A549 (cell line): ENCODE measurements around the gene CCDC12.

Experiments
- KDM1A ChIP-seq: fragments of 200-600 bp; sonication (generic); IDR thresholded peaks from 2 replicates; pipeline ENCODE4 v1.6.1; 2016; ENCODE audit warnings: low read depth, mild to moderate bottlenecking
- TF ChIP-seq, protein P1 (sequence below): fragments of >200 bp; sonication (Bioruptor Twin); formaldehyde crosslinking; IDR thresholded peaks from 3 replicates; pipeline ENCODE4 v1.5.1; 2016

- TF ChIP-seq, protein P1, sequence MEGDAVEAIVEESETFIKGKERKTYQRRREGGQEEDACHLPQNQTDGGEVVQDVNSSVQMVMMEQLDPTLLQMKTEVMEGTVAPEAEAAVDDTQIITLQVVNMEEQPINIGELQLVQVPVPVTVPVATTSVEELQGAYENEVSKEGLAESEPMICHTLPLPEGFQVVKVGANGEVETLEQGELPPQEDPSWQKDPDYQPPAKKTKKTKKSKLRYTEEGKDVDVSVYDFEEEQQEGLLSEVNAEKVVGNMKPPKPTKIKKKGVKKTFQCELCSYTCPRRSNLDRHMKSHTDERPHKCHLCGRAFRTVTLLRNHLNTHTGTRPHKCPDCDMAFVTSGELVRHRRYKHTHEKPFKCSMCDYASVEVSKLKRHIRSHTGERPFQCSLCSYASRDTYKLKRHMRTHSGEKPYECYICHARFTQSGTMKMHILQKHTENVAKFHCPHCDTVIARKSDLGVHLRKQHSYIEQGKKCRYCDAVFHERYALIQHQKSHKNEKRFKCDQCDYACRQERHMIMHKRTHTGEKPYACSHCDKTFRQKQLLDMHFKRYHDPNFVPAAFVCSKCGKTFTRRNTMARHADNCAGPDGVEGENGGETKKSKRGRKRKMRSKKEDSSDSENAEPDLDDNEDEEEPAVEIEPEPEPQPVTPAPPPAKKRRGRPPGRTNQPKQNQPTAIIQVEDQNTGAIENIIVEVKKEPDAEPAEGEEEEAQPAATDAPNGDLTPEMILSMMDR = no peak
- TF ChIP-seq KDM1A = no peak
Measured at GRCh38 chr3:47012342-47013230, 36.0 kb upstream of the CCDC12 start.
